GM21528 (cell line): ENCODE measurements around the gene ELMO2.

Experiments used
- ATAC-seq: cut with Tn5 transposase; IDR thresholded peaks from one replicate; pipeline ENCODE4 v1.9.1; 2021; ENCODE audit warnings: mild to moderate bottlenecking, moderate library complexity; ENCODE audit not compliant: unreplicated experiment, low FRiP score

Gene ELMO2

DNA sequence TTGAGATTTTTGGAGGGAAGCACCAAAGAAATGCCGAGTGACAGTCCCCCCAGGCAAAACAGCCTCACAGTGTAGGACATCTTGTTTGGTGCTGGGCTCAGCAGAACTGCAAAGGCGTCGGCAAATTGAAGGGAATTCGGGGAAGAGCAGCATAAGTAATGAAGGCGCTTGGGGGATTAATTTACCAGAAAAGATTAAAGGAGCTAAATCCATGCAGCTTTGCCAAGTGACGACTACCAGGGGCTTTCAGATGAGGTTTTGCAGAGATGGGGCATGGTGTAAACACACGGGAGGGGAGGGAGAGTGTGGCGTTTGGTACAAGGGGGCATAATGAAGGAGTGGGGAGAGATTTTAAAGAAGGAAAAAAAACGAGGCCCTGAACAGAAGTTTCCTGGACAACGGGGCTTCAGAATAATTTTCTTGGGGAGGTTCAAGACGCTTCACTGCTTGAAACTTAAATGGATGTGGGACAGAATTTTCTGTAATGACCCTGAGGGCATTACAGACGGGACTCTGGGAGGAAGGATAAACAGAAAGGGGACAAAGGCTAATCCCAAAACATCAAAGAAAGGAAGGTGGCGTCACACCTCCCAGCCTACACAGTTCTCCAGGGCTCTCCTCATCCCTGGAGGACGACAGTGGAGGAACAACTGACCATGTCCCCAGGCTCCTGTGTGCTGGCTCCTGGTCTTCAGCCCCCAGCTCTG is 52.8 kb downstream of the ELMO2 start:
- ATAC-seq: no peak

GRCh38 chr20:46352370-46352938 is 54.0 kb downstream of the ELMO2 start:
- ATAC-seq: no peak

- no peak for ATAC-seq
Measured at GRCh38 chr20:46351357-46352058, 54.9 kb downstream of the ELMO2 start.

DNA sequence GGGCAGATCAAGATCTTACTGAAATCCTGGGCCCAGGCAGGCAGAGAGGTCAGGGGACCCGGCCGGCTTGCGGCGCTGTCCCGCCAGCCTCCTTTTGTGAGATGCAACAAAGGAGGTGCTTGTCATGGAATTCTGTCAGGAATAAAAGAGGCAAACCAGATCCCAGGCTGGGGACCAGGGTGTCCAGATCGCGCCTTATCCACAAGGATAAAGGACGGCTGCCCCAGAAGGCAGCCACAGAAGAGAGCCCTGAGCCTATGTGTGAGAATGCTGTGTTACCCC is 55.5 kb downstream of the ELMO2 start:
- no peak for ATAC-seq

DNA sequence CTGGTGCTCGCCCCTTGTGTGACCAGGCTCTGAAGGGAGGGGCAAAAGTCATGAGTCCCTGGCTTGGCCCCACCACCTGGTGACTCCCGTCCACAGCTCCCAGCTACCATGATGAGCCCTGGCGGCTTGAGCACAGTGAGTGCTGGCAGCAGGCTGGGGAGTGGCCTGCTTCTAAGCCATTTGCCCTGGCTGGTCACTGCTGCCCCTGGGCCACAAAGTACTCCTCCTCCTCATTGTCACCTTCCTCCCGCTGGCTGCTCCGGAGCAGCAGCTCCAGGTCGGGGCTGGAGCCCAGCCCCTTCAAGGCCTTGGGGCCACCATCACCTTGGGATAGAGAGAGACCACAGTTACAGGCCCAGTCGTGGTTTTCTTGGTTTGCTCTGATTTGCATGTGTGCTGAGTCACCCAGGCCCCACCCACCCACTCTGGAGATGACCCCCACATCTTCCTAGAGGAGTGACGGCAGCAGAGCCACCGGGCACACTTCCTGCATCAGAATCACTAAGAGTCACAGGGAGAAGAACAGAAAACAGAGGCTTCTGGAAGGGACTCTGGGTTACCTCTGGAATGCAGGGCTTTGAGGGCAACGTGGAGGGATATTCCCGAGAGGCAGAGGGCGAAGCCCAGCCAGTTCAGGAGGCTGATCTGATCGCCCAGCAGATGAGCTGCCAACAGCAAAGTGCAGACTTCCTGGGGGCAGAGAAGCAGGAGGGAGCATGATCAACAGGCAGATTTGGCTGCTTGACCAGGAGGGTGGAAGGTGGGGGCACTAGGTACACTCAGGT is 56.0 kb downstream of the ELMO2 start:
- no peak for ATAC-seq

DNA sequence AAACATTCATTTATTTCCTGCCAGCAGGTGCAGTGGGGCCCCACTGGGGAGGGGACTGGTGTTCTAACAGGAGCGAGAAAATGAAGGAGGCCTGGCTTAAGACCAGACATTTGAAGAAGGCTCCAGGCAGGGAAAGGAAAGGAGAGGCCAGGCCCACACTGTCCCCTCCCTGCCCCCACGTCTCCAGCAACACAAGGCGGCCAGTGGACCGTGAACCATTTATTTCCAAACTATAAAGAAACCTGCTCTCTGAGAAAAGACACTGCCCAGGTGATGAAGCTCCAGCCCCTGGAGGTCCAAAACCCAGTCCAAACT is 56.7 kb downstream of the ELMO2 start:
- no peak for ATAC-seq

- no peak for ATAC-seq
Measured at GRCh38 chr20:46349035-46349741, 57.2 kb downstream of the ELMO2 start.

DNA sequence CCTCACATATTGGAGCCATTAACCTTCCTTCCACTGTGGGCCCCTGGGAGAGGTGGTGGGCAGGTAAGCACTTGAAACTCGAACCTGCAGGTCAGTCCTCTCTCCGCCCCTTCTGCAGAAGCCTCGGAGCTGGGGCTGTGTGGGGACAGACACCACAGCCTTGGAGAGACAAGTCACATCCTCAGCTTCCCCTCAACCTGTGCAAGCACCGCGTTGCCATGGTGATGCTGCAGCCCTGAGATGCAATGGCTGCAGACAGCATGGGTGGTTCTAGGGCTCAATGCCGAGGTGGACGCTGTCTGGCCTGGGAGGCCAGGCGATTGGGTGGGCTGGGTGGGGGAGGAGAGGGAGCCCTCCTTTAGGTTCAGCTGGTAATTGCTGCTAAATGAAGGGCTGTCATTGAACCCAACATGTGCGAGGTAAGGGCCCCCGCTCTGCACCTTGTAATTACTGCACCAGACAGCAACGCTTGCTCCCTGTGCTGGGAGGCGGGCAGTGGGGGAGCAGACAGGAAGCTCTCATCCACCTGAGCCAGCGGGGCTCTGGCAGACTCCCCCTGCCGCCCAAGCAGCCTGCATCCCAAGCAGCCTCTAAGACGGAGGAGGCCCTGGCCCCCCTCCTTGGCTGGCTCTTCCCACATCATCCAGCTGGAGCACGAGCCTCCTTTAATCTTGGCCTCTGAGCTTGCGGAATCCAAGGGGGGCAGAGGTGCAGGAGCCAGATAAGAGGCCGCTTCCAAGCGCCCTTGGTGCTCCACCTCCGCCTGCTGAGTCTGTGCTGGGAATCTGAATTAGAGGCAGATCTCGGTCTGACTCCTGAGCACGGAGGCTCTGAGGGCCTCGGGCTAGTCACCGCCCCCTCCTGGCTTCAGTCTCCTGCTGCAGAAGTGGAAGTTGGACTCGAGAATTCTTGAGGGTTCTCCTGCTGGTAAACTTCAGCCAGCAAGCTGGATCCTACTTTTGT is 58.3 kb downstream of the ELMO2 start:
- no peak for ATAC-seq

DNA sequence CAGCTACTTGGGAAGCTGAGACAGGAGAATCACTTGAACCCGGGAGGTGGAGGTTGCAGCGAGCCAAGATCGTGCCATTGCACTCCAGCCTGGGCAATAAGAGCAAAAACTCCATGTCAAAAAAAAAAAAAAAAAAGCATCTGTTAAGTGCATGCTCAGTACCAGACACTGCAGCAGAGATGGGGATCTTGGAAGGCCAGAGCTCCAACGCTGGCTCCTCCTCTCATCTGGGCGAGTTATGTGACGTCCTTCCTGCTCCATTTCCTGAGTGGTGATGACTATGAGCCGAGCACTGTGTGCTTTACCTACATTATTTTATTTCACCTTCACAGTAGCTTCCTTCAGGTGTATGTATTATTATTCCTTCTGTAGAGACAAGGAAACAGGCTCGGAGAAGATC is 59.6 kb downstream of the ELMO2 start:
- ATAC-seq: no peak

GRCh38 chr20:46344488-46345162 is 61.8 kb downstream of the ELMO2 start:
- no peak for ATAC-seq

GRCh38 chr20:46343975-46344357 is 62.4 kb downstream of the ELMO2 start:
- no peak for ATAC-seq

GRCh38 chr20:46343348-46343974 is 63.0 kb downstream of the ELMO2 start:
- ATAC-seq: no peak

GRCh38 chr20:46342451-46343347 is 63.7 kb downstream of the ELMO2 start:
- no peak for ATAC-seq

- ATAC-seq: no peak
Measured at GRCh38 chr20:46342010-46342378, 64.4 kb downstream of the ELMO2 start.

GRCh38 chr20:46341074-46342009 is 65.1 kb downstream of the ELMO2 start:
- ATAC-seq: no peak

- ATAC-seq: no peak
Measured at GRCh38 chr20:46339037-46339436, 67.4 kb downstream of the ELMO2 start.

- no peak for ATAC-seq
Measured at GRCh38 chr20:46336735-46337134, 69.7 kb downstream of the ELMO2 start.
